Measurements from ENCODE around the gene SCFD2. TPM values are rescaled to one million over a fixed set of nuclear protein-coding genes. Genes with fewer than 3 reads are reported as not detected.

The SCFD2 gene
- total and polyA plus RNA-seq, 2 of the 8 experiments (the other 6 are each of a cell fraction or from before 2014, with no cell fraction given), result 6.2 to 10.2 TPM

DNA sequence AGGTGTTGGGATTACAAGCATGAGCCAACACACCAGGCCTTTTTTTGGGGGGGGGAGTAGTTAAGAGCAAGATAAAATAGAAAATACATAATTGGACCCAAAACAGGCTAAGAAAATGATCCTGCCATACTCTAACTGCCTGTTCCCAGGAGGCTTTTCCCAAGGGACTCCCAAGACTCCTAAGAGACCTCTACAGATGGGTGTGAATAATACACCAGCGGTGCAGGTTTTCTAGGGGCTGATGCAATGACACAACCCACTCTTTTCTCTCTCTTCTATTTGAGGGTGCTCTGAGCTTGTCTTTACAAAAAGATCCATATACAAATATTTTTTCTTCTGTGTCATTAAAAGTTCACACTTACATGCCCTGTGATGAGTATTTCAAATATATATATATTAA, 386.8 kb downstream of the SCFD2 start:
- H4K5ac ChIP-seq (ENCODE audit: insufficient read length, low read depth, low read length), result no peak overlapping the region
- H2BK120ac ChIP-seq (replicated peaks; ENCODE audit: low read depth, low read length), result no peak overlapping the region
- H3K23ac ChIP-seq (ENCODE audit: insufficient read length), result no peak overlapping the region
- no peak overlapping the region for H2AK5ac ChIP-seq (ENCODE audit: low read depth, low read length)
- no peak overlapping the region for H3K27ac ChIP-seq (ENCODE audit: low read depth, low read length)
- no peaks in the 10 kb centered on the region for H3K36me3 ChIP-seq (ENCODE audit: control insufficient read depth in 2 of 4, insufficient read depth in 4 of 4, low read length in 3 of 4)
- H2BK12ac ChIP-seq (ENCODE audit: low read depth, low read length), result no peak overlapping the region
- no peak overlapping the region for H2BK20ac ChIP-seq (ENCODE audit: low read length)
- no peak overlapping the region for H2AFZ ChIP-seq (ENCODE audit: low read length)
- H3K4me3 ChIP-seq (ENCODE audit: extremely low read depth in 1 of 4, insufficient read depth in 2 of 4, low read depth in 3 of 4, low read length in 4 of 4), result no peak overlapping the region
- ChIA-PET POLR2A (ENCODE audit: partially characterized antibody) (interaction anchor here (0.6 to 1.0 kb wide), 3 partner anchors 116 to 425 kb away, joined by 3 to 4 read pairs (median 4); no protein-coding TSS in a partner anchor), CTCF (ENCODE audit: partially characterized antibody) (interaction anchor here (0.5 to 0.9 kb wide), 2 partner anchors 54 to 116 kb away, joined by 3 read pairs; no protein-coding TSS in a partner anchor)
- H3K4me1 ChIP-seq (replicated peaks in 1 of 4; ENCODE audit: control insufficient read depth in 3 of 4, insufficient read depth in 4 of 4, low read length in 3 of 4), result peaks cover 0 to 3% (median 0%) of the 10 kb centered on the region in 4 experiments; a peak in 2 of 7 replicates
- no peak overlapping the region for H3K56ac ChIP-seq (replicated peaks; ENCODE audit: insufficient read length, low read depth, low read length)
- H3K4ac ChIP-seq (replicated peaks; ENCODE audit: insufficient read length, low read depth, low read length), result no peak overlapping the region
- H3K9ac ChIP-seq (replicated peaks in 1 of 4; ENCODE audit: extremely low read depth in 1 of 4, low read depth in 3 of 4, low read length in 3 of 4), result no peak overlapping the region
- H4K20me1 ChIP-seq (replicated peaks in 1 of 2; ENCODE audit: control insufficient read depth in 1 of 2, insufficient read depth in 2 of 2, low read length in 2 of 2), result no peaks in the 10 kb centered on the region
- H3K9me3 ChIP-seq (ENCODE audit: insufficient read depth in 2 of 2, low read depth in 1 of 2, low read length in 1 of 2), result no peaks in the 10 kb centered on the region
- TF ChIP-seq CTCF (IDR thresholded peaks at IDR 0.05; ENCODE audit: control extremely low read depth in 1 of 3, insufficient read depth in 1 of 3, low read depth in 1 of 3, low read length in 3 of 3) (peak in 2 of 3 experiments; percentile 31 to 34; a peak in 2 of 4 replicates), CEBPB (IDR thresholded peaks at IDR 0.05; ENCODE audit: low read depth, low read length) (peak; percentile 76; the same call in 1 of the 2 replicates), TCF12 (IDR thresholded peaks at IDR 0.05; ENCODE audit: low read depth, low read length) (no peak), RAD21 (IDR thresholded peaks at IDR 0.05 in 1 of 2, conservative IDR thresholded peaks at IDR 0.05 in 1 of 2; ENCODE audit: low read depth in 2 of 2, low read length in 2 of 2) (peak; percentile 47 to 68)
- FAIRE-seq, result peak; percentile 7
- H3K23me2 ChIP-seq (ENCODE audit: low read depth, low read length), result 0 out of 2 replicates have a peak, but pooled peaks cover 2% of the 10 kb centered on the region
- no peak overlapping the region for H3K18ac ChIP-seq (ENCODE audit: extremely low read depth, low read length)
- no peak overlapping the region for H2BK15ac ChIP-seq (ENCODE audit: low read length)
- H4K91ac ChIP-seq (replicated peaks; ENCODE audit: insufficient read length, low read length), result no peak overlapping the region
- H2BK5ac ChIP-seq (ENCODE audit: low read depth, low read length), result no peak overlapping the region
- H3K14ac ChIP-seq (ENCODE audit: insufficient read length), result no peak overlapping the region
- 80% methylated on average over 1 of the region's 1 CpG; no CpG with 5 or more reads in 1 of the 2 experiments for WGBS, 2 experiments (ENCODE audit: extremely low coverage in 1 of 2, insufficient coverage in 1 of 2, insufficient read length in 1 of 2, insufficient replicate concordance in 2 of 2, low coverage in 1 of 2, low lambda C conversion rate in 2 of 2, missing lambda C conversion rate in 1 of 2)
- H3K27me3 ChIP-seq (replicated peaks in 1 of 4; ENCODE audit: control insufficient read depth in 3 of 4, extremely low read depth in 1 of 4, insufficient read depth in 3 of 4, low read length in 3 of 4), result no peaks in the 10 kb centered on the region
- no peaks in the 10 kb centered on the region for H3K79me2 ChIP-seq (ENCODE audit: control insufficient read depth in 1 of 2, insufficient read depth in 2 of 2, low read length in 2 of 2)
- DNase-seq (ENCODE audit: low read depth in 1 of 2, low spot score in 2 of 2), result no peak
- H4K8ac ChIP-seq (ENCODE audit: extremely low read depth, insufficient read depth, low read length), result no peak overlapping the region
- H3K79me1 ChIP-seq (ENCODE audit: low read depth, low read length), result no peaks in the 10 kb centered on the region
- no peak overlapping the region for H3K4me2 ChIP-seq (ENCODE audit: insufficient read depth in 1 of 2, low read depth in 2 of 2, low read length in 2 of 2)

Measured in H1 (cell line).